Liver (tissue), 9 donors: ENCODE measurements around the gene TNN. TPM values are rescaled to one million over a fixed set of nuclear protein-coding genes. Genes with fewer than 3 reads are reported as not detected.

Source experiments
- DNase-seq: peaks from one replicate; pipeline ENCODE4 v3.0.0-alpha.2; 2017; ENCODE audit warnings: low spot score
- H3K27ac ChIP-seq, 2 donors: one replicate each; pipeline ENCODE4 v1.7.0; 2013; ENCODE audit warnings: inconsistent platforms in 2 of 2, low read length in 2 of 2, control low read depth in 1 of 2, low read depth in 1 of 2, mild to moderate bottlenecking in 1 of 2
- H3K27me3 ChIP-seq, 4 donors: one replicate each; pipeline versions ENCODE4 v1.6.1 to v1.7.0; 2013; ENCODE audit warnings: low read length in 3 of 4, inconsistent platforms in 1 of 4, mild to moderate bottlenecking in 1 of 4, moderate library complexity in 1 of 4; ENCODE audit not compliant: control insufficient read depth in 4 of 4, insufficient read depth in 4 of 4
- H3K36me3 ChIP-seq, 4 donors: one replicate each; pipeline versions ENCODE4 v1.6.1 to v1.7.0; 2013; ENCODE audit warnings: low read length in 3 of 4, mild to moderate bottlenecking in 3 of 4, low read depth in 1 of 4, moderate library complexity in 1 of 4; ENCODE audit not compliant: control insufficient read depth in 4 of 4, insufficient read depth in 3 of 4
- H3K4me1 ChIP-seq, 4 donors: one replicate each; pipeline versions ENCODE4 v1.6.1 to v1.7.0; 2013; ENCODE audit warnings: low read length in 3 of 4, mild to moderate bottlenecking in 3 of 4, moderate library complexity in 1 of 4; ENCODE audit not compliant: control insufficient read depth in 4 of 4, insufficient read depth in 4 of 4
- H3K4me3 ChIP-seq, 3 donors: one replicate each; pipeline versions ENCODE4 v1.6.1 to v1.7.0; 2013; ENCODE audit warnings: low read length in 3 of 3, control low read depth in 1 of 3, low read depth in 1 of 3, mild to moderate bottlenecking in 1 of 3
- H3K9ac ChIP-seq, 2 donors: one replicate each; pipeline ENCODE4 v1.7.0; 2013; ENCODE audit warnings: low read length in 2 of 2, mild to moderate bottlenecking in 2 of 2, moderate library complexity in 2 of 2, control low read depth in 1 of 2, low read depth in 1 of 2
- H3K9me3 ChIP-seq, 4 donors: one replicate each; pipeline versions ENCODE4 v1.6.1 to v1.7.0; 2013; ENCODE audit warnings: low read length in 3 of 4; ENCODE audit not compliant: control insufficient read depth in 4 of 4
- EGR1 ChIP-seq, 2 donors: IDR thresholded peaks; 2 replicates each; pipeline ENCODE4 v1.6.1; 2016 to 2018; ENCODE audit warnings: antibody characterized with exemption in 2 of 2, low read depth in 2 of 2
- FOXA1 ChIP-seq: IDR thresholded peaks from 2 replicates; pipeline ENCODE4 v1.6.1; 2016; ENCODE audit warnings: antibody characterized with exemption
- FOXA2 ChIP-seq: IDR thresholded peaks from 2 replicates; pipeline ENCODE4 v1.6.1; 2016; ENCODE audit warnings: antibody characterized with exemption
- GABPA ChIP-seq, 2 donors: IDR thresholded peaks in 1 of 2; conservative IDR thresholded peaks in 1 of 2; 2 replicates each; pipeline ENCODE4 v1.6.1; 2016; ENCODE audit warnings: antibody characterized with exemption in 2 of 2, mild to moderate bottlenecking in 1 of 2, moderate library complexity in 1 of 2
- HNF4A ChIP-seq, 2 donors: conservative IDR thresholded peaks; 2 replicates each; pipeline ENCODE4 v1.6.1; 2016; ENCODE audit warnings: antibody characterized with exemption in 2 of 2, mild to moderate bottlenecking in 2 of 2
- HNF4G ChIP-seq: IDR thresholded peaks from 2 replicates; pipeline ENCODE4 v1.6.1; 2016; ENCODE audit warnings: antibody characterized with exemption
- JUND ChIP-seq, 2 donors: IDR thresholded peaks; 2 replicates each; pipeline ENCODE4 v1.6.1; 2016; ENCODE audit warnings: antibody characterized with exemption in 2 of 2
- NR2F2 ChIP-seq: IDR thresholded peaks from 2 replicates; pipeline ENCODE4 v1.6.1; 2016; ENCODE audit warnings: antibody characterized with exemption
- RAD21 ChIP-seq, 2 donors: IDR thresholded peaks; 2 replicates each; pipeline ENCODE4 v1.6.1; 2016; ENCODE audit warnings: antibody characterized with exemption in 2 of 2, mild to moderate bottlenecking in 2 of 2
- RXRA ChIP-seq, 2 donors: IDR thresholded peaks; 2 replicates each; pipeline ENCODE4 v1.6.1; 2017 to 2018; ENCODE audit warnings: antibody characterized with exemption in 2 of 2, mild to moderate bottlenecking in 1 of 2
- SP1 ChIP-seq: IDR thresholded peaks from 2 replicates; pipeline ENCODE4 v1.6.1; 2018; ENCODE audit warnings: antibody characterized with exemption, mild to moderate bottlenecking
- TAF1 ChIP-seq: conservative IDR thresholded peaks from 2 replicates; pipeline ENCODE4 v1.6.1; 2016; ENCODE audit warnings: antibody characterized with exemption, mild to moderate bottlenecking
- YY1 ChIP-seq: IDR thresholded peaks from 2 replicates; pipeline ENCODE4 v1.6.1; 2016; ENCODE audit warnings: antibody characterized with exemption, mild to moderate bottlenecking
- WGBS: extraction: QIAGEN DNeasy Blood & Tissue Kit; methylation state at CpG from one replicate; pipeline ENCODE4 v1.1.7; 2013; 5-methylcytosine and 5-hydroxymethylcytosine counted together
- polyA plus RNA-seq, 2 donors: library from polyadenylated mRNA; stranded (reverse) in 1 of 2; unstranded in 1 of 2; fragments of 200-250 nt in 1 of 2; fragments of >200 nt in 1 of 2; fragmentation: Nextera tagmentation in 1 of 2; extraction: Ambion mirVana in 1 of 2; gene quantifications; one replicate each; pipeline versions ENCODE4 v1.2.1 to v1.2.3, GENCODE V29; 2013 to 2015
- total RNA-seq, 2 donors: library from RNA; depleted of rRNA; stranded (reverse); fragments of >200 nt; gene quantifications; one replicate each; pipeline ENCODE4 v1.2.3, GENCODE V29; 2014
- TF ChIP-seq, protein P1 (sequence below): IDR thresholded peaks from 2 replicates; pipeline ENCODE4 v1.6.1; 2016; ENCODE audit warnings: antibody characterized with exemption
- TF ChIP-seq, protein P2 (sequence below): IDR thresholded peaks from 2 replicates; pipeline ENCODE4 v1.6.1; 2016; ENCODE audit warnings: antibody characterized with exemption
- TF ChIP-seq, protein P3 (sequence below): IDR thresholded peaks from 2 replicates; pipeline ENCODE4 v1.6.1; 2016; ENCODE audit warnings: antibody characterized with exemption, mild to moderate bottlenecking
- TF ChIP-seq, protein P4 (sequence below): IDR thresholded peaks from 2 replicates; pipeline ENCODE4 v1.6.1; 2016; ENCODE audit warnings: antibody characterized with exemption
- donor health status: healthy.
- donor health status: healthy.
- donor health status: healthy.
- donor health status: healthy.
- donor health status: healthy.

Gene TNN
- total and polyA plus RNA-seq, 4 donors: 0.11 to 1.8 (median 0.80) TPM

DNA sequence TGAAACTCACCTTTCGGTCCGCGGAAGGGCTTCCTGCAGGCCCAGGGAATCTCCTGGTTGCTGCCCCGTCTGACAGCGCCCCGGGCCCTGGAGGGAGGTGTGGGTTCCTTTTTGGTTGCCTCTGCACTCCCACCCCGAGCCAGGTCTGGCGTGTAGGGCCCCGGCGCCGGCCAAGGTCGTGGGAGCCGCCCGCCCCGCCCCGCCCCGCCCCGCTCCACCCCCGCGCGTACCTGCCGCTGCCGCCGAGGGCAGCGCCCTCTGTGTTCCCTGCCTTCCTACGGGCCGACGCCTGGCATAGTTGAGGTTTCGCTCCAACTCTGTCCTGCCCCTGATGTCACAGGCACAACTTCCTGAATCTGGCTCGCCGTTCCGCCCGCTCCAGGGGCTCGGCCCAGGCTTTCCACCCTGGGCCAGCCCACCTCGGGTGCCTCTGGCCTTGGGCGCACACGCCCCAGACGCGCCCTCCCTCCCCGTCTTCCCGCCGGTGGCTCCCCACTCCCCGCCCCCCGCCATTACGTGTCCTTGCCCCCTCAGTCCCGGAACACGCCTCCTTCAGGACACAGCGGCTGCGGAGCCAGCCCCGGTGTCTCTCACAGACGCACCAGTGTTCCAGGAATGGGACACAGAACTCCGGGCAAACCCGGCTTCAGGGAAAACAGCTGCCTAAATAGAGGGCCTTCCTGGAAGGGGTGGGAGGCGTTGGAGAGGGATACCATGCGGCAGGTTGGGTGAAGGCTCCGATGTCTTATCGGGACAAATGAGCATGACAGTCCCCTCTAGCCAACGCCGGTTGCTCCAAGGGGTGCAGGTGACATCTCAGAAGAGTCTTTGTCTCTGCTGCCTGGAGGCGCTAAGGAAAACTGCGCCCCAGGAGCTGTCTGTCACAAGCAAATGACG, 125.2 kb downstream of the TNN start, which contains the start of gene KIAA0040:
Gene KIAA0040, minus strand, starts transcription at position 147 of the 897 bp plus-strand sequence. CDS start 31,763 bp downstream, outside the sequence.
- H3K4me1 ChIP-seq: peaks cover 0 to 26% (median 18%) of the 10 kb centered on the region in 4 donors
- H3K9ac ChIP-seq: peak within 1 kb of the TSS; percentile 70 to 95
- DNase-seq: peak; percentile 70
- no peaks in the 10 kb centered on the region for H3K27me3 ChIP-seq
- 6% methylated on average over 62 of the region's 62 CpGs for WGBS
- H3K9me3 ChIP-seq: no peaks in the 10 kb centered on the region
- H3K4me3 ChIP-seq: peak within 1 kb of the TSS; percentile 72 to 92 (median 88)
- H3K36me3 ChIP-seq: no peaks in the 10 kb centered on the region
- peak within 1 kb of the TSS; percentile 79 to 91 for H3K27ac ChIP-seq
- TF ChIP-seq, protein P1, sequence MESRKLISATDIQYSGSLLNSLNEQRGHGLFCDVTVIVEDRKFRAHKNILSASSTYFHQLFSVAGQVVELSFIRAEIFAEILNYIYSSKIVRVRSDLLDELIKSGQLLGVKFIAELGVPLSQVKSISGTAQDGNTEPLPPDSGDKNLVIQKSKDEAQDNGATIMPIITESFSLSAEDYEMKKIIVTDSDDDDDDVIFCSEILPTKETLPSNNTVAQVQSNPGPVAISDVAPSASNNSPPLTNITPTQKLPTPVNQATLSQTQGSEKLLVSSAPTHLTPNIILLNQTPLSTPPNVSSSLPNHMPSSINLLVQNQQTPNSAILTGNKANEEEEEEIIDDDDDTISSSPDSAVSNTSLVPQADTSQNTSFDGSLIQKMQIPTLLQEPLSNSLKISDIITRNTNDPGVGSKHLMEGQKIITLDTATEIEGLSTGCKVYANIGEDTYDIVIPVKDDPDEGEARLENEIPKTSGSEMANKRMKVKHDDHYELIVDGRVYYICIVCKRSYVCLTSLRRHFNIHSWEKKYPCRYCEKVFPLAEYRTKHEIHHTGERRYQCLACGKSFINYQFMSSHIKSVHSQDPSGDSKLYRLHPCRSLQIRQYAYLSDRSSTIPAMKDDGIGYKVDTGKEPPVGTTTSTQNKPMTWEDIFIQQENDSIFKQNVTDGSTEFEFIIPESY: no peak
- TF ChIP-seq HNF4G (no peak), FOXA2 (no peak), SP1 (peak; percentile 35), FOXA1 (no peak), JUND (IDR thresholded peaks at IDR 0.05) (no peak), RXRA (IDR thresholded peaks at IDR 0.05) (peak; percentile 56 to 66), HNF4A (conservative IDR thresholded peaks at IDR 0.05) (peak; percentile 7 to 11), NR2F2 (no peak), YY1 (peak; percentile 45), TAF1 (no peak), EGR1 (IDR thresholded peaks at IDR 0.05; ENCODE audit: low read depth in 2 of 2) (peak in 1 of 2 donors; percentile 49)
- TF ChIP-seq, protein P2, sequence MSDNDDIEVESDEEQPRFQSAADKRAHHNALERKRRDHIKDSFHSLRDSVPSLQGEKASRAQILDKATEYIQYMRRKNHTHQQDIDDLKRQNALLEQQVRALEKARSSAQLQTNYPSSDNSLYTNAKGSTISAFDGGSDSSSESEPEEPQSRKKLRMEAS: peak; percentile 19
- TF ChIP-seq, protein P3, sequence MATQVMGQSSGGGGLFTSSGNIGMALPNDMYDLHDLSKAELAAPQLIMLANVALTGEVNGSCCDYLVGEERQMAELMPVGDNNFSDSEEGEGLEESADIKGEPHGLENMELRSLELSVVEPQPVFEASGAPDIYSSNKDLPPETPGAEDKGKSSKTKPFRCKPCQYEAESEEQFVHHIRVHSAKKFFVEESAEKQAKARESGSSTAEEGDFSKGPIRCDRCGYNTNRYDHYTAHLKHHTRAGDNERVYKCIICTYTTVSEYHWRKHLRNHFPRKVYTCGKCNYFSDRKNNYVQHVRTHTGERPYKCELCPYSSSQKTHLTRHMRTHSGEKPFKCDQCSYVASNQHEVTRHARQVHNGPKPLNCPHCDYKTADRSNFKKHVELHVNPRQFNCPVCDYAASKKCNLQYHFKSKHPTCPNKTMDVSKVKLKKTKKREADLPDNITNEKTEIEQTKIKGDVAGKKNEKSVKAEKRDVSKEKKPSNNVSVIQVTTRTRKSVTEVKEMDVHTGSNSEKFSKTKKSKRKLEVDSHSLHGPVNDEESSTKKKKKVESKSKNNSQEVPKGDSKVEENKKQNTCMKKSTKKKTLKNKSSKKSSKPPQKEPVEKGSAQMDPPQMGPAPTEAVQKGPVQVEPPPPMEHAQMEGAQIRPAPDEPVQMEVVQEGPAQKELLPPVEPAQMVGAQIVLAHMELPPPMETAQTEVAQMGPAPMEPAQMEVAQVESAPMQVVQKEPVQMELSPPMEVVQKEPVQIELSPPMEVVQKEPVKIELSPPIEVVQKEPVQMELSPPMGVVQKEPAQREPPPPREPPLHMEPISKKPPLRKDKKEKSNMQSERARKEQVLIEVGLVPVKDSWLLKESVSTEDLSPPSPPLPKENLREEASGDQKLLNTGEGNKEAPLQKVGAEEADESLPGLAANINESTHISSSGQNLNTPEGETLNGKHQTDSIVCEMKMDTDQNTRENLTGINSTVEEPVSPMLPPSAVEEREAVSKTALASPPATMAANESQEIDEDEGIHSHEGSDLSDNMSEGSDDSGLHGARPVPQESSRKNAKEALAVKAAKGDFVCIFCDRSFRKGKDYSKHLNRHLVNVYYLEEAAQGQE: peak; percentile 18
- TF ChIP-seq, protein P4, sequence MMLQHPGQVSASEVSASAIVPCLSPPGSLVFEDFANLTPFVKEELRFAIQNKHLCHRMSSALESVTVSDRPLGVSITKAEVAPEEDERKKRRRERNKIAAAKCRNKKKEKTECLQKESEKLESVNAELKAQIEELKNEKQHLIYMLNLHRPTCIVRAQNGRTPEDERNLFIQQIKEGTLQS: no peak

DNA sequence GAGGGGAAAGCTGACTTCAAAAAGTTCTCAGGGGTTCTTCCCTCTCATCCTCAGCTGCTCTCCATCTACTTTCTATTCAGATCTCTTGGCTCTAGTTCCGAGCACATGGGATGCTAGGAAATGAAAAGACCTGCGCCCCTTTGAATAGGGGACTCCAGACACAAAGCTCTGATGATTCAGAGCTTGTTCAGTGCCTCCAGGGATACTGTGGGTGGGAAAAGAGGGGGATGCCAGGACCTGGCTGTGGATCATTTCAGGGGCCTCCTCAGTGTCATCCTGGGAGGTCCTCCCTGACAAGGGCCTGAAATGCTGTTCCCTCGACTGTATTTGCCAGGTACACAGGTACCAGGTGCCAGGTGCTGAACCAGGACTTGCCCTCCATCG, 125.9 kb downstream of the TNN start:
- H3K9ac ChIP-seq: peak overlapping the region in 1 of 2 donors; percentile 51
- DNase-seq: no peak
- no peaks in the 10 kb centered on the region for H3K9me3 ChIP-seq
- H3K27me3 ChIP-seq: no peaks in the 10 kb centered on the region
- peaks cover 0 to 26% (median 18%) of the 10 kb centered on the region in 4 donors for H3K4me1 ChIP-seq
- peak overlapping the region; percentile 79 to 81 for H3K27ac ChIP-seq
- WGBS: 73% methylated on average over 4 of the region's 4 CpGs
- H3K36me3 ChIP-seq: no peaks in the 10 kb centered on the region
- H3K4me3 ChIP-seq: peak overlapping the region; percentile 64 to 92 (median 72)
- TF ChIP-seq RAD21 (IDR thresholded peaks at IDR 0.05) (no peak), RXRA (IDR thresholded peaks at IDR 0.05) (no peak), TAF1 (no peak), GABPA (IDR thresholded peaks at IDR 0.05 in 1 of 2, conservative IDR thresholded peaks at IDR 0.05 in 1 of 2) (no peak)
- TF ChIP-seq, protein P2: no peak
- TF ChIP-seq, protein P3: no peak
- TF ChIP-seq, protein P1: no peak
